ENCODE data around the gene UCMA.

DNA sequence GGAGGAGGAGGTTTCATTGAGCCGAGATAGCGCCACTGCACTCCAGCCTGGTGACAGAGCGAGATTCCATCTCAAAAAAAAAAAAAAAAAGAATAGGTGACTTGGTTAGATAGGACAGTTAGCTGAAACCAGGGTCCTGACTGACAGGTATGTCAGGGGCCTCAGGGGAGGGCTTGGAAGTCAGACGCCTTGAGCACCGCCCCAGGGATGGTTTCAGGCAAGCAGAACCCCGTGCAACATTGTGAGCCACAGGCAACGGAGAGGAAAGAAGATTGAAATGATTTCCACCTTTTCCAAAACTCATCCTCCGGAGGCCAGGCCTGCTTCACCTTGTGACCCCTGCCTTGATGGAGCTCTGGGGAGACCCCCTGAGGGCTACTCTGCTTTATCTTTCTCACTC is 8.6 kb downstream of the UCMA start:
- TF ChIP-seq CTCF (conservative IDR thresholded peaks at IDR 0.05) (no peak), ZFX (IDR thresholded peaks at IDR 0.05) (no peak)
